ENCODE measurements around the gene CD320. TPM values are rescaled to one million over a fixed set of nuclear protein-coding genes. Genes with fewer than 3 reads are reported as not detected.
"Not testable (repeated sequence)": the region's sequence is repeated elsewhere in the genome, so short reads cannot be mapped to it uniquely, and the experiment has no call there.

CD320 gene
- total and polyA plus RNA-seq, 2 experiments from 2014 or later = 87.0 to 124 TPM

DNA sequence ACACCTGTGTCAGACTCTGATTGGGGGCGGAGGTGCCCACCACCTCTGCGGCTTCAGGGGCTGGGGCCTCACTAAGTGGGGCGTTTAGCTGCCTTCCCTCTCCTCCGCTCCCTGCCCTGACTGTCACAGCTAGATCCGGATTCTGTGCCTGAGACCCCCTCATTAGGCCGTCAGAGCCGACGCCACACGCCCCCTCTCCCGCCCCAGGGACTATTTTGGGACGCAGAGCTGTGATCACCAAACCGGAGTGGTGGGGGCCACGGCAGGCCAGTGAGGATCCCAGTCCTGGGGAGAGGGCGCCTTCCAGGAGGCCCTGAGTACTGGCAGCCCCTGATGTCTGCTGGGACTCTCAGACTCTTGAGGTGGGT, 34.1 kb upstream of the CD320 start (continued):
- TF ChIP-seq, protein P1, sequence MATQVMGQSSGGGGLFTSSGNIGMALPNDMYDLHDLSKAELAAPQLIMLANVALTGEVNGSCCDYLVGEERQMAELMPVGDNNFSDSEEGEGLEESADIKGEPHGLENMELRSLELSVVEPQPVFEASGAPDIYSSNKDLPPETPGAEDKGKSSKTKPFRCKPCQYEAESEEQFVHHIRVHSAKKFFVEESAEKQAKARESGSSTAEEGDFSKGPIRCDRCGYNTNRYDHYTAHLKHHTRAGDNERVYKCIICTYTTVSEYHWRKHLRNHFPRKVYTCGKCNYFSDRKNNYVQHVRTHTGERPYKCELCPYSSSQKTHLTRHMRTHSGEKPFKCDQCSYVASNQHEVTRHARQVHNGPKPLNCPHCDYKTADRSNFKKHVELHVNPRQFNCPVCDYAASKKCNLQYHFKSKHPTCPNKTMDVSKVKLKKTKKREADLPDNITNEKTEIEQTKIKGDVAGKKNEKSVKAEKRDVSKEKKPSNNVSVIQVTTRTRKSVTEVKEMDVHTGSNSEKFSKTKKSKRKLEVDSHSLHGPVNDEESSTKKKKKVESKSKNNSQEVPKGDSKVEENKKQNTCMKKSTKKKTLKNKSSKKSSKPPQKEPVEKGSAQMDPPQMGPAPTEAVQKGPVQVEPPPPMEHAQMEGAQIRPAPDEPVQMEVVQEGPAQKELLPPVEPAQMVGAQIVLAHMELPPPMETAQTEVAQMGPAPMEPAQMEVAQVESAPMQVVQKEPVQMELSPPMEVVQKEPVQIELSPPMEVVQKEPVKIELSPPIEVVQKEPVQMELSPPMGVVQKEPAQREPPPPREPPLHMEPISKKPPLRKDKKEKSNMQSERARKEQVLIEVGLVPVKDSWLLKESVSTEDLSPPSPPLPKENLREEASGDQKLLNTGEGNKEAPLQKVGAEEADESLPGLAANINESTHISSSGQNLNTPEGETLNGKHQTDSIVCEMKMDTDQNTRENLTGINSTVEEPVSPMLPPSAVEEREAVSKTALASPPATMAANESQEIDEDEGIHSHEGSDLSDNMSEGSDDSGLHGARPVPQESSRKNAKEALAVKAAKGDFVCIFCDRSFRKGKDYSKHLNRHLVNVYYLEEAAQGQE (IDR thresholded peaks at IDR 0.05; ENCODE audit: unreplicated experiment) = no peak
- TF ChIP-seq NANOG (IDR thresholded peaks at IDR 0.05; ENCODE audit: borderline replicate concordance) (no peak), STAT1 (IDR thresholded peaks at IDR 0.05; ENCODE audit: unreplicated experiment) (no peak), EZH2phosphoT487 (IDR thresholded peaks at IDR 0.05; ENCODE audit: unreplicated experiment) (no peak), JUNB (IDR thresholded peaks at IDR 0.05; ENCODE audit: unreplicated experiment) (no peak)
- TF ChIP-seq, protein P2, sequence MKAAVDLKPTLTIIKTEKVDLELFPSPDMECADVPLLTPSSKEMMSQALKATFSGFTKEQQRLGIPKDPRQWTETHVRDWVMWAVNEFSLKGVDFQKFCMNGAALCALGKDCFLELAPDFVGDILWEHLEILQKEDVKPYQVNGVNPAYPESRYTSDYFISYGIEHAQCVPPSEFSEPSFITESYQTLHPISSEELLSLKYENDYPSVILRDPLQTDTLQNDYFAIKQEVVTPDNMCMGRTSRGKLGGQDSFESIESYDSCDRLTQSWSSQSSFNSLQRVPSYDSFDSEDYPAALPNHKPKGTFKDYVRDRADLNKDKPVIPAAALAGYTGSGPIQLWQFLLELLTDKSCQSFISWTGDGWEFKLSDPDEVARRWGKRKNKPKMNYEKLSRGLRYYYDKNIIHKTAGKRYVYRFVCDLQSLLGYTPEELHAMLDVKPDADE (IDR thresholded peaks at IDR 0.05) = no peak

DNA sequence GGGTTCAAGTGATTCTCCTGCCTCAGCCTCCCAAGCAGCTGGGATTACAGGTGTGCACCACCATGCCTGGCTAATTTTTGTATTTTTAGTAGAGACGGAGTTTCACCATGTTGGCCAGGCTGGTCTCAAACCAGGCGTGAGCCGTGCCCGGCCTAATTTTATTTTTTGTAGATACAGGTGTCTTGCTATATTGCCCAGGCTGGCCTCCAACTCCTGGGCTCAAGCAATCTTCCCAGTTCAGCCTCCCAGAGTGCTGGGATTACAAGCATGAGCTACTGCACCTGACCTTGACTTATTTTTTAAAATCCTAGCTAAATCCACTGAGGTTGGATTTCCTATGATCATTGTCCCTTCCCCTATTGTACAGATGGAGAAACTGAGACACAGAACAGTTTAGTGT, 33.3 kb upstream of the CD320 start:
- peaks cover 13% of the 10 kb centered on the region for H3K27me3 ChIP-seq (ENCODE audit: insufficient read depth)
- H3K36me3 Mint-ChIP-seq (ENCODE audit: low read depth); H4K20me1 ChIP-seq (replicated peaks; ENCODE audit: insufficient read depth); DNase-seq (ENCODE audit: low spot score); H3K9me2 ChIP-seq (ENCODE audit: insufficient read depth); H3K36me3 ChIP-seq (ENCODE audit: insufficient read depth); H3K4me3 ChIP-seq; H3K9me3 Mint-ChIP-seq; H3K27ac Mint-ChIP-seq; H2AFZ ChIP-seq; H3K4me2 ChIP-seq; H3K27ac ChIP-seq (ENCODE audit: low read depth); H3K79me2 ChIP-seq (replicated peaks; ENCODE audit: insufficient read depth); ATAC-seq; H3K4me3 Mint-ChIP-seq; H3K4me1 ChIP-seq (ENCODE audit: insufficient read depth); H3F3A ChIP-seq (replicated peaks; ENCODE audit: low read depth): not testable (repeated sequence)
- Mint-ChIP-seq H3K27me3 (ENCODE audit: insufficient read depth, low read depth, poor library complexity) (peaks cover 36% of the 10 kb centered on the region), H3K4me1 (peaks cover 11% of the 10 kb centered on the region; the same call in 2 of the 3 replicates)

DNA sequence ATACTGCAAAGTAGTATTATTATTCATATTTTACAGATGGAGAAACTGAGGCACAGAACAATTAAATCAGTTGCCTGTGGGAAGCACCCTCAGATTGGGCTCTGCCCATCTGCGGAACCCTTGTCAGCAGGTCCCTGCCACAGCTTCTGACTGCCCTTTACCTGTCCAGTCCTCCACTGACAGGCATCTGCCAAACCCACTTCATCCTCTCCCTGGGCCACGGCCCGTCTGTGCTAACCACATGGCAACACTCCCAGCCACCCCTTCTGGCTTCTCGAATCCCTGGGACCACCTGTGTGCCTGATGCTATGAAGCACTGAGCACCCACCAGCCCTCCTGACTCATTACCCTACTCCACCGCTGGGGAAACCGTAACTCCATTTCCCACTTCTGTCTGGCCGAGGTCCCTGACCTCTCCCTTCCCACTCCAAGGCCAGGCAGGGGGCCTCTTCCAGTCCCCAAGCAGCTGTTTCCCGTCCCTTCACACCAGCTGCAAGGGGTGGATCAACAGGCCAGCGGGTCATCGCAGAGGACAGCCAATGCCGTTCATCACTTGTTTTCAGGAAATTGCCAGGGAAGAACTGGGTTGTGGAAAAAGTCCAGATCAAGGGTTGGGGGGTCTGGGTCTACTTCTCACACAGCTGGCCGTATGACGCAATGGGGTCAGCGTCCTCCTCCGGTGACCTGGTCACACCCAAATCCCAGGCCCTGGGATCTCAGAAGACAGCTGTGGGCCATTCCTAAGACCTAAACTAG, 32.4 kb upstream of the CD320 start:
- Mint-ChIP-seq H3K9me3 (no peaks in the 10 kb centered on the region), H3K27ac (no peak overlapping the region), H3K27me3 (ENCODE audit: insufficient read depth, low read depth, poor library complexity) (peaks cover 45% of the 10 kb centered on the region), H3K4me1 (peaks cover 11% of the 10 kb centered on the region; the same call in 2 of the 3 replicates), H3K36me3 (ENCODE audit: low read depth) (no peaks in the 10 kb centered on the region), H3K4me3 (no peak overlapping the region; the same call in 2 of the 3 replicates)
- H3K27me3 ChIP-seq (ENCODE audit: insufficient read depth) = peaks cover 21% of the 10 kb centered on the region
- 0 out of 2 replicates have a peak overlapping the region, but pooled peaks have one; percentile 19 for H3K27ac ChIP-seq (ENCODE audit: low read depth)
- no peaks in the 10 kb centered on the region for H3K36me3 ChIP-seq (ENCODE audit: insufficient read depth)
- H2AFZ ChIP-seq = no peak overlapping the region
- H3K4me3 ChIP-seq = no peak overlapping the region
- peak; percentile 63 for DNase-seq (ENCODE audit: low spot score)
- H3K9me2 ChIP-seq (ENCODE audit: insufficient read depth) = no peaks in the 10 kb centered on the region
- peaks cover 6% of the 10 kb centered on the region for H3F3A ChIP-seq (replicated peaks; ENCODE audit: low read depth)
- H3K79me2 ChIP-seq (replicated peaks; ENCODE audit: insufficient read depth) = no peaks in the 10 kb centered on the region
- no peak overlapping the region for H3K4me2 ChIP-seq
- ATAC-seq = peak; percentile 17
- peaks cover 12% of the 10 kb centered on the region for H3K4me1 ChIP-seq (ENCODE audit: insufficient read depth)
- H4K20me1 ChIP-seq (replicated peaks; ENCODE audit: insufficient read depth) = no peaks in the 10 kb centered on the region
- TF ChIP-seq JUNB (IDR thresholded peaks at IDR 0.05; ENCODE audit: unreplicated experiment) = no peak
- TF ChIP-seq, protein P3, sequence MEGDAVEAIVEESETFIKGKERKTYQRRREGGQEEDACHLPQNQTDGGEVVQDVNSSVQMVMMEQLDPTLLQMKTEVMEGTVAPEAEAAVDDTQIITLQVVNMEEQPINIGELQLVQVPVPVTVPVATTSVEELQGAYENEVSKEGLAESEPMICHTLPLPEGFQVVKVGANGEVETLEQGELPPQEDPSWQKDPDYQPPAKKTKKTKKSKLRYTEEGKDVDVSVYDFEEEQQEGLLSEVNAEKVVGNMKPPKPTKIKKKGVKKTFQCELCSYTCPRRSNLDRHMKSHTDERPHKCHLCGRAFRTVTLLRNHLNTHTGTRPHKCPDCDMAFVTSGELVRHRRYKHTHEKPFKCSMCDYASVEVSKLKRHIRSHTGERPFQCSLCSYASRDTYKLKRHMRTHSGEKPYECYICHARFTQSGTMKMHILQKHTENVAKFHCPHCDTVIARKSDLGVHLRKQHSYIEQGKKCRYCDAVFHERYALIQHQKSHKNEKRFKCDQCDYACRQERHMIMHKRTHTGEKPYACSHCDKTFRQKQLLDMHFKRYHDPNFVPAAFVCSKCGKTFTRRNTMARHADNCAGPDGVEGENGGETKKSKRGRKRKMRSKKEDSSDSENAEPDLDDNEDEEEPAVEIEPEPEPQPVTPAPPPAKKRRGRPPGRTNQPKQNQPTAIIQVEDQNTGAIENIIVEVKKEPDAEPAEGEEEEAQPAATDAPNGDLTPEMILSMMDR (conservative IDR thresholded peaks at IDR 0.05; ENCODE audit: low read depth in 2 of 2) = peak; percentile 5 to 22; a peak in 3 of 4 replicates
